K562 treated with DMSO at 1 percent for 12 hours (cell line): ENCODE results near the gene CABCOCO1. TPM values are rescaled to one million over a fixed set of nuclear protein-coding genes. Genes with fewer than 3 reads are reported as not detected.

ENCODE experiments used
- total RNA-seq: library from RNA; unstranded; fragments of 300-600 nt; gene quantifications from 2 replicates; pipeline ENCODE4 v1.2.3, GENCODE V29; 2022; ENCODE audit not compliant: insufficient read depth

Gene CABCOCO1, protein sequence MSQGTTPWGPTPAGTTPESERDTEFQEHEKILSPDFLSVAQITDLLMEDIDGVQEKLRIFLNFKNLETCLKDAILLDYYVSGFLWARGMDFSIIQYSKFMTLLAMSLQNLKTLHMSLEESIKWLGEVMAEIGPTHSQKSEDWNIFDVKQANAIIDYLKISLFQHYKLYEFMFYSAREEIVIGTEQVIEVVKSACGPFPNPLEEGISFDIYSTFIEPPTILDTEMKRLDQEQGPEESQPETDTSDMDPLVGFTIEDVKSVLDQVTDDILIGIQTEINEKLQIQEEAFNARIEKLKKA
- total RNA-seq: not detected in 2 replicates

GRCh38 chr10:61662794-61663259 lies at the start of gene CABCOCO1:
Gene CABCOCO1 (plus strand): TSS chr10:61662929. CDS start chr10:61662973, 44 bp downstream.

Other genes with a start within 250 kb of the CABCOCO1 start
- not detected in 2 replicates for gene TMEM26, start 209.5 kb upstream of the CABCOCO1 start, total RNA-seq
- gene ARID5B, start 238.8 kb downstream of the CABCOCO1 start, total RNA-seq: 0.19 and 0.46 TPM in 2 replicates